ENCODE data around the gene CNN3. TPM values are rescaled to one million over a fixed set of nuclear protein-coding genes. Genes with fewer than 3 reads are reported as not detected.

Gene CNN3
- total RNA-seq, 2 experiments from 2014 or later: 12.8 to 12.9 TPM

DNA sequence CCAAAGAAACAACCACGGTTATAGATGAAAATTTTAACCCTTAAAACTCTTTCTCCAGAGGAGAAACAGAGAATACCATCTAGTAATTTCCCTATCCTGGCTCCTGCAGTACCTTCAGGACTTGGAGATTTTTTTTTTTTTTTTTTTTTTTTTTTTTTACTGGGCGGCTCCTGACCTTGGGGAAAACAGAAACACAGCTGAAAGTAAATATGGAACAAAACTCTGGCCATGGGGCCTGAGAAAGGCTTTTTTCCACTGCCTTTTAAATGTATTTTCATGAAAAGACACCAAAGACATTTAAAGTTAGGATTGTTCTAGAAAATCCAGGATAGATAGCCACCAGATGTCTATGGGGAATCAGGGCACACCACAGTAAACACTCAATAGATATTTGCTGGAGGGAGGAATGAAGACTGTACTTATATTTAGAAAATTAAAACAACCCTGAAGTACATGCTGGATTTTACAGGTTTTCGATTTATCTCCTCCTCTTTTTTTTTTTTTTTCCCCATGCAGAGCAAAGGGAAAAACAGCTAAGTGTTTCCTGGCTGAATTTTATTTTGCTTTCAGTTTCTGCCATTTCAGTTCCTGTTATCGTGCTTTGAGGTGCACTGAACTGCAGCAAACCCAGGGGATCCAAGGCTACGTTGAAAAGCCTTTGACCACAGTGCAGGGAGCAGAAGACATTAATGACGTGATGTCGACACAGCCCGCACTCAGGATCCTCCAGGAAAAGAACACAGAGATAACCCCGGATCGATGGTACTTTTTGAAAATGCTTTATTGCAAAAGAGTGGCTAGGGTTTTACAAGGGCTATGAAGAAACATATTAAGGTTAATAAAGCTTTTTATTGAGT, 35.7 kb upstream of the CNN3 start:
- ATAC-seq (peak; percentile 84), DNase-seq (peak; percentile 39)
- intact Hi-C loops (cut with micrococcal nuclease): no loop called here
- CTCF ChIA-PET: no interaction called here
- Mint-ChIP-seq H3K27me3 (no peaks in the 10 kb centered on the region), H3K27ac (peak overlapping the region; percentile 96), H3K36me3 (ENCODE audit: low read depth) (no peaks in the 10 kb centered on the region), H3K4me3 (peak overlapping the region; percentile 79), H3K9me3 (no peaks in the 10 kb centered on the region), H3K4me1 (ENCODE audit: low read depth) (peaks cover 10% of the 10 kb centered on the region)
- POLR2A ChIA-PET: interaction anchor here (0.5 to 0.7 kb wide), 2 partner anchors 236 to 1527 kb away, joined by 3 read pairs; no protein-coding TSS in a partner anchor
- TF ChIP-seq, protein P1, sequence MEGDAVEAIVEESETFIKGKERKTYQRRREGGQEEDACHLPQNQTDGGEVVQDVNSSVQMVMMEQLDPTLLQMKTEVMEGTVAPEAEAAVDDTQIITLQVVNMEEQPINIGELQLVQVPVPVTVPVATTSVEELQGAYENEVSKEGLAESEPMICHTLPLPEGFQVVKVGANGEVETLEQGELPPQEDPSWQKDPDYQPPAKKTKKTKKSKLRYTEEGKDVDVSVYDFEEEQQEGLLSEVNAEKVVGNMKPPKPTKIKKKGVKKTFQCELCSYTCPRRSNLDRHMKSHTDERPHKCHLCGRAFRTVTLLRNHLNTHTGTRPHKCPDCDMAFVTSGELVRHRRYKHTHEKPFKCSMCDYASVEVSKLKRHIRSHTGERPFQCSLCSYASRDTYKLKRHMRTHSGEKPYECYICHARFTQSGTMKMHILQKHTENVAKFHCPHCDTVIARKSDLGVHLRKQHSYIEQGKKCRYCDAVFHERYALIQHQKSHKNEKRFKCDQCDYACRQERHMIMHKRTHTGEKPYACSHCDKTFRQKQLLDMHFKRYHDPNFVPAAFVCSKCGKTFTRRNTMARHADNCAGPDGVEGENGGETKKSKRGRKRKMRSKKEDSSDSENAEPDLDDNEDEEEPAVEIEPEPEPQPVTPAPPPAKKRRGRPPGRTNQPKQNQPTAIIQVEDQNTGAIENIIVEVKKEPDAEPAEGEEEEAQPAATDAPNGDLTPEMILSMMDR (IDR thresholded peaks at IDR 0.05): no peak

DNA sequence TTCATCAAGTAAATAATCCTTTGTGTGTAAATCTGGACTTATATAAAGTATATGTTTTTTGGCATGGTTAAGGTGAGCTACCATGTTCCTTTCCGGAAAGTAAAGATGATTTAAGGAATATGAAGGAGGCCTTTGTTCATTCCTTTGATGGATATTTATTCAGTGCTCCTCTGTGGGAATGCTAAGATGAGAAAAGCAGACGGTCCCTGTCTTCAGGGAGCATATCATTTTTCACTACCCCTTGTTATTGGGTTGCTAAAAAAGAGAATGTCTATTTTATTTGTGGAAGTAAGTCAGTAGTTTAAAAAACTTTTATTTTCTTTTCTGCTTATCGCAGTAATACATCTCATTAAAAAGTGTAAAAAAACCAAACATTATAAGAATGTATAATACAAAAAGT, 35.1 kb upstream of the CNN3 start:
- TF ChIP-seq, protein P1 (IDR thresholded peaks at IDR 0.05): no peak
- DNase-seq (no peak), ATAC-seq (no peak)
- intact Hi-C loops (cut with micrococcal nuclease): no loop called here
- ChIA-PET POLR2A (interaction anchor here (0.5 to 1.3 kb wide), 2 partner anchors 18 to 236 kb away, joined by 3 to 4 read pairs; no protein-coding TSS in a partner anchor), CTCF (interaction anchor here (0.6 kb wide), 1 partner anchor 136 kb away, joined by 3 read pairs; no protein-coding TSS in a partner anchor)
- Mint-ChIP-seq H3K9me3 (no peaks in the 10 kb centered on the region), H3K4me1 (ENCODE audit: low read depth) (peaks cover 10% of the 10 kb centered on the region), H3K27me3 (no peaks in the 10 kb centered on the region), H3K4me3 (peak overlapping the region; percentile 79), H3K36me3 (ENCODE audit: low read depth) (no peaks in the 10 kb centered on the region), H3K27ac (peak overlapping the region; percentile 96)

DNA sequence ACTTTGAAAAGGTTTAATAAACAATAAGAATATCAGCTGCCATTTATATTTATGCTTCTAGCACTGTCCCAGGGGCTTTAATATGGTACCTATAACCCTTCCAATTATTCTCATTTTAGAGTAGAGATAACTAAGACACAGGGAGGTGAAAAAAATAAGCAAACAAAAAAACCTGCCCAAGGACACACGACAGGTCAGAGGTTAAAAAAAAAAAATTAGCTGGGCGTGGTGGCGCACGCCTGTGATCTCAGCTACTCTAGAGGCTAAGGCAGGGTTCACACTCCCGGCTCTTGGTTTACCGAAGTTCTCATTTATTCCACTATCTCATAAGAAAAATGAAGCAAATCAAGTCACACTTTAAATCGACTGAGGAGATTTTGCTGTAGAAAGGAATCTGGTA, 34.7 kb upstream of the CNN3 start:
- no peak for ATAC-seq

DNA sequence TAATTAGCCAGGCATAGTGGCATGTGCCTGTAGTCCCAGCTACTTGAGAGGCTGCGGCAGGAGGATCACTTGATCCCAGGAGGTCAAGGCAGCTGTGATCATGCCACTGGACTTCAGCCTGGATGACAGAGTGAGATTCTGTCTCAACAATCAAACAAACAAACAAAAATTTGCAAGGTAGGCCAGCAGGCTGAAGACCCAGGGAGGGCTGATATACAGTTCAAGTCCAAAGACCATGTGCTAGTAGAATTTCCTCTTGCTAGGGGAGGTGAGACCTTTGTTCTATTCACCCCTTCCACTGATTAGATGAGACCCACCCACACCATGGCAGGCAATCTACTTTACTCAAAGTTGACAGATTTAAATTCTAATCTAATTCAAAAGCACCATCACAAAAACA, 31.2 kb upstream of the CNN3 start:
- Mint-ChIP-seq H3K4me1 (ENCODE audit: low read depth) (peaks cover 9% of the 10 kb centered on the region), H3K27ac (no peak overlapping the region), H3K4me3 (no peak overlapping the region), H3K9me3 (no peaks in the 10 kb centered on the region), H3K36me3 (ENCODE audit: low read depth) (no peaks in the 10 kb centered on the region), H3K27me3 (no peaks in the 10 kb centered on the region)
- CTCF ChIA-PET: no interaction called here
- ATAC-seq (no peak), DNase-seq (no peak)
- POLR2A ChIA-PET: no interaction called here
- TF ChIP-seq, protein P1 (IDR thresholded peaks at IDR 0.05): no peak
- intact Hi-C loops (cut with micrococcal nuclease): no loop called here

More for the DNA sequence above, 34.7 kb upstream of the CNN3 start:
- Mint-ChIP-seq H3K27ac (no peak overlapping the region), H3K4me1 (ENCODE audit: low read depth) (peaks cover 10% of the 10 kb centered on the region), H3K27me3 (no peaks in the 10 kb centered on the region), H3K4me3 (no peak overlapping the region), H3K9me3 (no peaks in the 10 kb centered on the region), H3K36me3 (ENCODE audit: low read depth) (no peaks in the 10 kb centered on the region)
- intact Hi-C loops (cut with micrococcal nuclease): no loop called here
- DNase-seq: no peak
- TF ChIP-seq, protein P1 (IDR thresholded peaks at IDR 0.05): no peak
- CTCF ChIA-PET: interaction anchor here (0.6 to 1.0 kb wide), 3 partner anchors 54 to 137 kb away, joined by 3 read pairs; no protein-coding TSS in a partner anchor
- POLR2A ChIA-PET: interaction anchor here (1.3 kb wide), 1 partner anchor 18 kb away, joined by 4 read pairs; no protein-coding TSS in a partner anchor

Measured in activated CD8-positive, alpha-beta T cell treated with anti-CD3 and anti-CD28 coated beads for 36 hours (primary cell).